UCSD-AML1 (cell line): Measurements from ENCODE around the gene ARID3B.

Source experiments
- DNase-seq: peaks from one replicate; lab custom pipeline; 2025; ENCODE audit not compliant: unreplicated experiment; lab: John Stamatoyannopoulos, UW

Gene ARID3B

GRCh38 chr15:74599156-74599555 is 58.1 kb downstream of the ARID3B start:
- no peak for DNase-seq

- DNase-seq: no peak
Observed at GRCh38 chr15:74603026-74603788, 62.2 kb downstream of the ARID3B start.

- no peak for DNase-seq
Observed at GRCh38 chr15:74603789-74604705, 63.0 kb downstream of the ARID3B start.

- no peak for DNase-seq
Observed at GRCh38 chr15:74604983-74605794, 64.2 kb downstream of the ARID3B start.

GRCh38 chr15:74605795-74606150 is 64.8 kb downstream of the ARID3B start:
- no peak for DNase-seq

- no peak for DNase-seq
Observed at GRCh38 chr15:74608786-74609185, 67.8 kb downstream of the ARID3B start.

- no peak for DNase-seq
Observed at GRCh38 chr15:74609938-74610301, 68.9 kb downstream of the ARID3B start.

GRCh38 chr15:74610302-74610951 is 69.4 kb downstream of the ARID3B start:
- DNase-seq: no peak

GRCh38 chr15:74611341-74611740 is 70.3 kb downstream of the ARID3B start:
- no peak for DNase-seq

GRCh38 chr15:74611834-74612233 is 70.8 kb downstream of the ARID3B start:
- no peak for DNase-seq

- no peak for DNase-seq
Observed at GRCh38 chr15:74612677-74613076, 71.7 kb downstream of the ARID3B start.

- DNase-seq: no peak
Observed at GRCh38 chr15:74613089-74613952, 72.3 kb downstream of the ARID3B start.

- DNase-seq: no peak
Observed at GRCh38 chr15:74613953-74614743, 73.1 kb downstream of the ARID3B start.

GRCh38 chr15:74614744-74615507 is 73.9 kb downstream of the ARID3B start:
- DNase-seq: peak; percentile 85

GRCh38 chr15:74615508-74616365 is 74.7 kb downstream of the ARID3B start, which contains the start of gene CLK3:
Gene CLK3, plus strand, starts transcription at chr15:74615836. Its CDS starts 3,361 bp downstream, at chr15:74619197.
- peak; percentile 96 for DNase-seq

- peak; percentile 64 for DNase-seq
Observed at GRCh38 chr15:74616366-74616939, 75.4 kb downstream of the ARID3B start.

GRCh38 chr15:74616996-74617395 is 76.0 kb downstream of the ARID3B start:
- no peak for DNase-seq
